ENCODE measurements around the gene CEP135. TPM values are rescaled to one million over a fixed set of nuclear protein-coding genes. Genes with fewer than 3 reads are reported as not detected.

Gene CEP135
- total and polyA plus RNA-seq, 2 donors (not counting 1 experiment from before 2014, with no cell fraction given): 6.4 to 41.0 TPM

- ATAC-seq (ENCODE audit: low read depth) (no peak), DNase-seq (no peak)
- intact Hi-C loops (cut with micrococcal nuclease): no loop called here
- Histone ChIP-seq H3K36me3 (replicated peaks in 1 of 2; ENCODE audit: control extremely low read depth in 1 of 2, control insufficient read depth in 1 of 2, extremely low read depth in 1 of 2, insufficient read depth in 2 of 2, low read length in 1 of 2) (no peaks in the 10 kb centered on the region), H2AFZ (ENCODE audit: insufficient read depth, low read depth, low read length, poor library complexity, severe bottlenecking) (no peak overlapping the region), H4K20me1 (ENCODE audit: control insufficient read depth, insufficient read depth, low read length, poor library complexity, severe bottlenecking) (no peaks in the 10 kb centered on the region), H3K4me1 (ENCODE audit: control insufficient read depth in 2 of 2, insufficient read depth in 2 of 2, low read length in 2 of 2) (peaks cover 5 to 7% of the 10 kb centered on the region in 2 donors), H3K27ac (ENCODE audit: low read length in 2 of 2) (no peak overlapping the region), H3K79me2 (ENCODE audit: control insufficient read depth, insufficient read depth, low read length) (no peaks in the 10 kb centered on the region), H3K9ac (ENCODE audit: low read length) (no peak overlapping the region), H3K4me3 (ENCODE audit: control extremely low read depth in 1 of 5, extremely low read depth in 1 of 5, insufficient read depth in 1 of 5, low read depth in 2 of 5, low read length in 4 of 5) (no peak overlapping the region), H3K27me3 (replicated peaks in 1 of 4; ENCODE audit: control extremely low read depth in 1 of 4, control insufficient read depth in 3 of 4, insufficient read depth in 4 of 4, low read length in 3 of 4) (no peaks in the 10 kb centered on the region), H3K4me2 (replicated peaks; ENCODE audit: low read depth, low read length, poor library complexity, severe bottlenecking) (no peak overlapping the region), H3K9me3 (ENCODE audit: control extremely low read depth in 1 of 3, control insufficient read depth in 2 of 3, insufficient read depth in 1 of 3, low read length in 2 of 3) (peaks cover 0 to 3% (median 0%) of the 10 kb centered on the region in 3 donors)
- Mint-ChIP-seq H3K4me1 (peaks cover 10% of the 10 kb centered on the region), H3K9me3 (ENCODE audit: insufficient read depth) (no peaks in the 10 kb centered on the region), H3K27me3 (no peaks in the 10 kb centered on the region), H3K27ac (no peak overlapping the region), H3K4me3 (no peak overlapping the region)
- WGBS (ENCODE audit: insufficient coverage): 88% methylated on average over 2 of the region's 2 CpGs
- ChIA-PET CTCF (no interaction called here), POLR2A (no interaction called here)
- TF ChIP-seq EZH2 (IDR thresholded peaks at IDR 0.05; ENCODE audit: borderline replicate concordance, insufficient read depth, low read depth, low read length, poor library complexity, severe bottlenecking) (no peak), CTCF (IDR thresholded peaks at IDR 0.05) (no peak)
These were observed 92.1 kb downstream of the CEP135 start for GRCh38 chr4:56040842-56041241.

- DNase-seq (no peak), ATAC-seq (ENCODE audit: low read depth) (no peak)
- H3K4me3 Mint-ChIP-seq: no peak overlapping the region
- Histone ChIP-seq H3K4me1 (ENCODE audit: control insufficient read depth in 2 of 2, insufficient read depth in 2 of 2, low read length in 2 of 2) (peaks cover 5 to 7% of the 10 kb centered on the region in 2 donors), H3K4me2 (replicated peaks; ENCODE audit: low read depth, low read length, poor library complexity, severe bottlenecking) (no peak overlapping the region), H3K36me3 (replicated peaks in 1 of 2; ENCODE audit: control extremely low read depth in 1 of 2, control insufficient read depth in 1 of 2, extremely low read depth in 1 of 2, insufficient read depth in 2 of 2, low read length in 1 of 2) (no peaks in the 10 kb centered on the region), H3K79me2 (ENCODE audit: control insufficient read depth, insufficient read depth, low read length) (no peaks in the 10 kb centered on the region), H3K9ac (ENCODE audit: low read length) (no peak overlapping the region), H4K20me1 (ENCODE audit: control insufficient read depth, insufficient read depth, low read length, poor library complexity, severe bottlenecking) (no peaks in the 10 kb centered on the region), H3K9me3 (ENCODE audit: control extremely low read depth in 1 of 3, control insufficient read depth in 2 of 3, insufficient read depth in 1 of 3, low read length in 2 of 3) (peaks cover 0 to 3% (median 0%) of the 10 kb centered on the region in 3 donors), H3K27ac (ENCODE audit: low read length in 2 of 2) (no peak overlapping the region), H3K27me3 (replicated peaks in 1 of 4; ENCODE audit: control extremely low read depth in 1 of 4, control insufficient read depth in 3 of 4, insufficient read depth in 4 of 4, low read length in 3 of 4) (no peaks in the 10 kb centered on the region), H3K4me3 (ENCODE audit: control extremely low read depth in 1 of 5, extremely low read depth in 1 of 5, insufficient read depth in 1 of 5, low read depth in 2 of 5, low read length in 4 of 5) (no peak overlapping the region), H2AFZ (ENCODE audit: insufficient read depth, low read depth, low read length, poor library complexity, severe bottlenecking) (no peak overlapping the region)
- ChIA-PET POLR2A (no interaction called here), CTCF (no interaction called here)
- H3K4me1 Mint-ChIP-seq: peaks cover 10% of the 10 kb centered on the region
- H3K27ac Mint-ChIP-seq: no peak overlapping the region
- intact Hi-C loops (cut with micrococcal nuclease): no loop called here
- no peaks in the 10 kb centered on the region for H3K9me3 Mint-ChIP-seq (ENCODE audit: insufficient read depth)
- TF ChIP-seq CTCF (IDR thresholded peaks at IDR 0.05) (no peak), EZH2 (IDR thresholded peaks at IDR 0.05; ENCODE audit: borderline replicate concordance, insufficient read depth, low read depth, low read length, poor library complexity, severe bottlenecking) (no peak)
- 86% methylated on average over 1 of the region's 1 CpG for WGBS (ENCODE audit: insufficient coverage)
- H3K27me3 Mint-ChIP-seq: no peaks in the 10 kb centered on the region
These were observed 93.5 kb downstream of the CEP135 start for GRCh38 chr4:56042225-56042624.
